Pancreas (tissue), 10 donors: ENCODE results near the gene PDE6C. TPM values are rescaled to one million over a fixed set of nuclear protein-coding genes. Genes with fewer than 3 reads are reported as not detected.

Experiments used
- ATAC-seq, 4 donors: fragments of 200-7000 bp; cut with Tn5 transposase; one replicate each; pipeline versions ENCODE4 v1.8.0 to v1.9.1; 2020; ENCODE audit warnings: mild to moderate bottlenecking in 4 of 4, moderate library complexity in 4 of 4
- DNase-seq, 6 donors: peaks; one replicate each; pipeline ENCODE4 v3.0.0-alpha.2; 2020
- FAIRE-seq: peaks from 2 replicates; lab custom pipeline; 2012; peaks lifted over from hg19 to GRCh38; lab: Jason Lieb, UNC
- H3K27ac ChIP-seq, 4 donors: fragments of 200-600 bp; sonication (generic); 1 replicate in 3 of 4; 2 replicates in 1 of 4; pipeline versions ENCODE4 v1.5.0 to v1.8.0; 2020
- H3K27me3 ChIP-seq, 4 donors: fragments of 200-600 bp; one replicate each; pipeline ENCODE4 v1.8.0; 2021
- H3K36me3 ChIP-seq, 3 donors: fragments of 200-600 bp; sonication (generic) in 1 of 3; one replicate each; pipeline versions ENCODE4 v1.5.0 to v1.8.0; 2020 to 2021
- H3K4me1 ChIP-seq, 3 donors: fragments of 200-600 bp; one replicate each; pipeline ENCODE4 v1.8.0; 2021
- H3K4me3 ChIP-seq, 4 donors: fragments of 200-600 bp; sonication (generic) in 2 of 4; one replicate each; pipeline versions ENCODE4 v1.5.0 to v1.8.0; 2020 to 2021
- H3K9me3 ChIP-seq, 4 donors: fragments of 200-600 bp; one replicate each; pipeline ENCODE4 v1.8.0; 2021
- WGBS, 2 donors: extraction: QIAGEN DNeasy Blood & Tissue Kit; methylation state at CpG; one replicate each; pipeline ENCODE4 v1.1.7; 2013; 5-methylcytosine and 5-hydroxymethylcytosine counted together
- intact Hi-C, 3 donors: fragments of 100-400 bp; cut with DNase I; formaldehyde crosslinking; loops; one replicate each; pipeline versions ENCODE4 v1.11.1 to v1.14.2; 2022
- polyA plus RNA-seq, 2 donors: library from polyadenylated mRNA; stranded (reverse); fragments of 200-250 nt; gene quantifications; one replicate each; pipeline ENCODE4 v1.2.3, GENCODE V29; 2013
- total RNA-seq, 6 donors: library from RNA; stranded (reverse); fragmentation: NEBNext Ultra II Directional in 4 of 6; extraction: Animal tissue kit (Norgen Biotek cat#: 25700) in 4 of 6; gene quantifications; one replicate each; pipeline versions ENCODE4 v1.2.1 to v1.2.4, GENCODE V29; 2021 to 2023
- TF ChIP-seq, protein P1 (sequence below), 4 donors: fragments of 200-600 bp; sonication (generic) in 3 of 4; IDR thresholded peaks; one replicate each; pipeline versions ENCODE4 v1.5.0 to v1.8.0; 2021; ENCODE audit warnings: antibody characterized with exemption in 4 of 4
- donor health status: healthy with polysubstance abuse.
- donor health status: DM: no; HTN: no; CAD: no; lungs with moderate emphysema.
- donor health status: DM: no; HTN: no; CAD: no.
- donor health status: control.
- donor health status: control.
- donor health status: Bipolar disorder and iron deficiency.
- donor health status: DM: yes; HTN: yes; CAD: no.
- donor health status: DM: no; HTN: no; CAD: no.
- donor health status: DM: no; HTN: no; CAD: no.
- donor health status: DM: yes; HTN: yes; CAD: no.

Gene PDE6C
- total and polyA plus RNA-seq, 8 donors = not detected

DNA sequence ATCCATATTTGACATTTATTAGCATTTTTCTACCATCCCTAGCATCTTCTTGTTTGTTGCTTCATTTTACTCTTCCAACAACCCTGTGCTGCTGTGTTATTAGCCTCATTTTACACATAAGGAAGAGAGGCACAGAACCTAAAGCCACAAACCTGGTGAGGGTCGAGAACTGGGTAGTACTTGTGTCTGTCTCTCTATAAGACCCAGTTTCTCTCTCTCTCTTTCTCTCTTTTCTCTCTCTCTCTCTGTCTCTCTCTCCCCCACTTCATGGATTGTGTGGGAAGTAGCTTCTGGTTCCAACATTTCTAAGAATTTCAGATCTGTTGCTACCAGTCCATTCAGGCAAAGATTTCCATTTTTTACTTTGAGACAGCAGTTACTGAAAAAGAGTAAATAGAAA is 91.5 kb downstream of the PDE6C start:
- no peaks in the 10 kb centered on the region for H3K27me3 ChIP-seq
- no peak for DNase-seq
- intact Hi-C loops = no loop called here
- no peak for FAIRE-seq
- 84% methylated on average over 1 of the region's 1 CpG for WGBS, 2 donors
- H3K9me3 ChIP-seq = no peaks in the 10 kb centered on the region
- ATAC-seq = no peak
- H3K27ac ChIP-seq = no peak overlapping the region
- peaks cover 0 to 19% (median 0%) of the 10 kb centered on the region in 3 donors for H3K4me1 ChIP-seq
- TF ChIP-seq, protein P1, sequence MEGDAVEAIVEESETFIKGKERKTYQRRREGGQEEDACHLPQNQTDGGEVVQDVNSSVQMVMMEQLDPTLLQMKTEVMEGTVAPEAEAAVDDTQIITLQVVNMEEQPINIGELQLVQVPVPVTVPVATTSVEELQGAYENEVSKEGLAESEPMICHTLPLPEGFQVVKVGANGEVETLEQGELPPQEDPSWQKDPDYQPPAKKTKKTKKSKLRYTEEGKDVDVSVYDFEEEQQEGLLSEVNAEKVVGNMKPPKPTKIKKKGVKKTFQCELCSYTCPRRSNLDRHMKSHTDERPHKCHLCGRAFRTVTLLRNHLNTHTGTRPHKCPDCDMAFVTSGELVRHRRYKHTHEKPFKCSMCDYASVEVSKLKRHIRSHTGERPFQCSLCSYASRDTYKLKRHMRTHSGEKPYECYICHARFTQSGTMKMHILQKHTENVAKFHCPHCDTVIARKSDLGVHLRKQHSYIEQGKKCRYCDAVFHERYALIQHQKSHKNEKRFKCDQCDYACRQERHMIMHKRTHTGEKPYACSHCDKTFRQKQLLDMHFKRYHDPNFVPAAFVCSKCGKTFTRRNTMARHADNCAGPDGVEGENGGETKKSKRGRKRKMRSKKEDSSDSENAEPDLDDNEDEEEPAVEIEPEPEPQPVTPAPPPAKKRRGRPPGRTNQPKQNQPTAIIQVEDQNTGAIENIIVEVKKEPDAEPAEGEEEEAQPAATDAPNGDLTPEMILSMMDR (IDR thresholded peaks at IDR 0.05) = no peak
- no peak overlapping the region for H3K4me3 ChIP-seq
- H3K36me3 ChIP-seq = peaks cover 0 to 2% (median 0%) of the 10 kb centered on the region in 3 donors

- Histone ChIP-seq H3K27me3 (no peaks in the 10 kb centered on the region), H3K27ac (no peak overlapping the region), H3K9me3 (no peaks in the 10 kb centered on the region), H3K36me3 (no peaks in the 10 kb centered on the region), H3K4me1 (peaks cover 0 to 19% (median 0%) of the 10 kb centered on the region in 3 donors), H3K4me3 (no peak overlapping the region)
- intact Hi-C loops = no loop called here
- TF ChIP-seq, protein P1 (IDR thresholded peaks at IDR 0.05) = no peak
- WGBS, 2 donors = 81 to 94% methylated on average over 5 of the region's 5 CpGs
- FAIRE-seq = no peak
- no peak for DNase-seq
- no peak for ATAC-seq
Measured at GRCh38 chr10:93704451-93704850, 92.1 kb downstream of the PDE6C start.

GRCh38 chr10:93707623-93708022 is 95.3 kb downstream of the PDE6C start:
- ATAC-seq (no peak), FAIRE-seq (no peak), DNase-seq (no peak)
- H3K27ac ChIP-seq = no peak overlapping the region
- H3K27me3 ChIP-seq = no peaks in the 10 kb centered on the region
- H3K4me3 ChIP-seq = no peak overlapping the region
- peaks cover 0 to 7% (median 0%) of the 10 kb centered on the region in 3 donors for H3K4me1 ChIP-seq
- no peaks in the 10 kb centered on the region for H3K36me3 ChIP-seq
- TF ChIP-seq, protein P1 (IDR thresholded peaks at IDR 0.05) = no peak
- H3K9me3 ChIP-seq = no peaks in the 10 kb centered on the region
- intact Hi-C loops = no loop called here

DNA sequence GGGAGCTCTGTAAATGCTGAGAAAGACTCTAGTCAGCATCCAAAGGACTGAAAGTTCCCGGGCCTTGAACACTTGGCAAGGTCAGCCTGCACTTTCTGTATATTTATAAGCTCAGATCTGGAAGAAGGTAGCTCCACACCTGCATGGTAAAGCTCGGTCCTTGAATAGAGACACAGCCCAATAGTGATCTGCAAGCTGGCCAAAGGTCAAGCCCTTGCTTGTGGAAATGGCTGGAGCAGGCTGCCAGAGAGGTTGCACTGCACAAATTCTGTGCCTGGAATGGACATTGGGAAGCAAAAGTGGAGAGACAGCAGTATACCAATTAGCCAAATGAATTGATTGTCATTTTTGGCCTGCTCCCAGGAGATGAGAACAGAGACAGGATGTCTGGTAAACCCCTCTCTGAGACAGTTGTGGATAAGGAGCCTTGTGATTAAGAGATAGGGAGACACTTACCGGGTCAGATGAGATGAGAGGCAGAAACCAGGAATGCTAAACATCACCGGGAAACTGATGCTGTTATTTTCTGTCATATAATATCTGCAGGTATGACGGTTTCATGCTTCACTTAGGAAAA is 98.1 kb downstream of the PDE6C start:
- no peak for DNase-seq
- no peak for ATAC-seq
- no peak for FAIRE-seq
- no peaks in the 10 kb centered on the region for H3K27me3 ChIP-seq
- intact Hi-C loops = no loop called here
- H3K27ac ChIP-seq = no peak overlapping the region
- H3K36me3 ChIP-seq = no peaks in the 10 kb centered on the region
- 55 to 63% methylated on average over 5 of the region's 5 CpGs for WGBS, 2 donors
- H3K9me3 ChIP-seq = no peaks in the 10 kb centered on the region
- no peaks in the 10 kb centered on the region for H3K4me1 ChIP-seq
- TF ChIP-seq, protein P1 (IDR thresholded peaks at IDR 0.05) = no peak
- no peak overlapping the region for H3K4me3 ChIP-seq

DNA sequence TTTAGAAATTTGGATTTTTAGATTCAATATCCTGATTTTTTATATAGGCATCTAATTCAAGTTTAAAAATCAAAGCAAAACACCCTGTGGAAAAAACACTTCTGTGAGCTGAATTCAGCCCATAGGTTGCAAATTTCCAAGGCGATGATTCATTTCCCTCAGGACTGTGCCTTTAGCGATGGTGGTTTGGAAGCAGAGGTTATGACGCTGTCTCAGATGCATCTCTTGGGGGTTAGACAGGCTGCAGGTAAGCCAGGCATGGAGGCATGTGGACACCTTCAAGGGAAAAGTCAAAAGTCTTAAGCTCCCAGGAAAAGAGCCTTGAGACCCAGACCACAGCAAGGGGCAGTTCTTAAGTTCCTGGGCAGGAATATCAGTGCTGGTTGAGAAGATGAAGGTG is 99.6 kb downstream of the PDE6C start:
- TF ChIP-seq, protein P1 (IDR thresholded peaks at IDR 0.05) = no peak
- Histone ChIP-seq H3K36me3 (no peaks in the 10 kb centered on the region), H3K9me3 (no peaks in the 10 kb centered on the region), H3K27ac (no peak overlapping the region), H3K27me3 (no peaks in the 10 kb centered on the region), H3K4me3 (no peak overlapping the region), H3K4me1 (no peaks in the 10 kb centered on the region)
- FAIRE-seq (no peak), DNase-seq (no peak), ATAC-seq (no peak)
- intact Hi-C loops = no loop called here
- 70 to 87% methylated on average over 3 of the region's 3 CpGs for WGBS, 2 donors
